ENCODE data around the gene GRK7.
"Not testable (repeated sequence)": the region's sequence is repeated elsewhere in the genome, so short reads cannot be mapped to it uniquely, and the experiment has no call there.

The GRK7 gene

DNA sequence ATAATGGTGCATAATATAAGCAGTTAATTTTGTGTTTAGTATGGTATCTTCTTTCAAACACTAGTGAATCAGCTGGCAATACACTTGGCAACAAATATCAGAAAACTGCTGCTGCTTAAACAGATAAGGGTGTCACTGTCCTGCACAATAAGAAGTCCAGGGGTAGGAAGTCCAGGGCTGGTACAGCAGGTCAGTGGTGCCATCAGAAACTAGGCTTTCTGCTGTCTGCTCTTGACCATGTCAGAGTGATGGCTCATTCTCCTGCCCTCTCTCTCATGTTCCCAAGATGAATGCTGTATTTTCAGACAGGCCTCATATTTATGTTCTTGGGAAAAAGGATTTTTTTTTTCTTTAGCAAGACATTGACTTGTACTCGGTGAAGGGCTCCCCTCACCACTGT is 9.2 kb upstream of the GRK7 start:
- no peak for DNase-seq

GRCh38 chr3:141762552-141762951 is 656 bp upstream of the GRK7 start:
- DNase-seq = not testable (repeated sequence)

DNA sequence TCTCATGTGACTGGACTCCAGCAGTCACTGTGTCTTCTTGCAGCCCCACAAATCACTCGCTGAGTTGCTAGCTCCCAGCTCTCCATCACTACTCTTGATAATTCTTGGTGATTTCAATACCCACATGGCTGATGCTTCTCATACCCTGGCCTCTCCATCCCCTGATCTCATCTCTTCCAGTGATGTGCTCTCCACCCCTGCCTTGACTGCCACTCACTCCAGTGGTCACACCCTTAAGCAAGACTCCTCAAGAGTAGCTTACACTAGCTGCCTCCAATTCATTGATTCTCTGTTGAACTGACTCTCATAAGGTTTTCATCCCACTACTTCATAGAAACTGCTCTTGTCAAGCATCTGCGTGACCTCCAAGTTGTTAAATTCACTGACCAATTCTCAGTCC is 837 bp downstream of the GRK7 start:
- DNase-seq = no peak

DNA sequence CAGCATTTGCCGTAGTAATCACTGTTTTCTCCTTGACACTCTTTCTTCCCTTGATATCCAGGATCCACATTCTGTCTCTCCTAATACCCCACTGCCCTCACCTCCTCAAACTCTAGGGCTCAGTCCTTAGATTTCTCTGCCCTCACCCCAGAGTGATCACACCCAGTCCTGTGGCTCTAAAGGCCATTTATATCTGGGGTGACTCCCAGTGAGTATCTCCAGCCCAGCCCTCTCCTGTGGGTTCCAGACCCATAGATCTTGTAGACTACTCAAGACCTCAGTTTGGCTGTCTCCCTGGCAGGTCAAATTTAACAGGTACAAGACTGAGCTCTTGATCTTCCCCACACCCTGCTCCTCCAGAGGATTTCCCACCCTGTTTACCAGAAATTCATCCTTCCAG is 1.3 kb downstream of the GRK7 start:
- DNase-seq = no peak

DNA sequence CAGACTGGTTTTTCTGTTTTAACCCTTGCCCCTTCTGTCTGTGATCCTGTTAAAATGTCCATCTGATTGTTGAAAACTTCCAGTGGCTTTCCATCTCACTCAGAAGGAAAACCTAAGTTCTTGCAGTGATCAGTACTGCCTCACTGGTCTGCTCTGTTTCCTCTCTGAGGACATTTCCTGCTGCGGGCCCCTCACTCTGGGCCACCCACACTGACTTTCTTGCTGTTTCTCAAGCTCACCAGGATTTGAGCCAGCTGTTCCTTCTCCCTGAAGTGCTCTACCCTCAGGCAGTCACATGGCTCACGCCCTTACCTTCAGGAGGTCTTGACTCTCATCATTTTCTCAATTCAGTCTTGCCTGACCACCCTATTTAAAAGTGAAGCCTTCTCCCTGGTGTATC is 1.8 kb downstream of the GRK7 start:
- DNase-seq = no peak

GRCh38 chr3:141767066-141767465 is 3.9 kb downstream of the GRK7 start:
- DNase-seq = no peak

- peak in 5 of 56 donors; percentile 6 to 35 (median 14) for DNase-seq
Observed at GRCh38 chr3:141769221-141769894, 6.2 kb downstream of the GRK7 start.

DNA sequence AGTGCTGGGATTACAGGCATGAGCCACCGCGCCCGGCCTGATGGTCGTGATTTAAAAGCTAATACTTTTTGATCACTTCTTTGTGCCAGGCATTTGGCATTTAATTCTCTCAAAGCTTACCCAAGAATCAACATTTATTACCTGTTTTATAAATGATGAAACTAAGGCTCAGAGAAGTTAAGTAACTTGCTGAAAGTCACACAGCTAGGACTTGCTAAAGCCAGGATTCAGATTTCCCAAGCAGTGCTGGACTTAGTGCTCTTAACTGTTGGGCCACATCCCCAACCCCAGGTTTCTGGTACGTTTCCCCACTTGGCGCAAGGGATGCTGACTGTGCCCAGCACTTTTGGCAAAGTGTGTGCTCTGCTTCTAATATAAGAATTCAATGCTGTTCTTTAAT is 10.5 kb downstream of the GRK7 start:
- no peak for DNase-seq

- no peak for DNase-seq
Observed at GRCh38 chr3:141776376-141776775, 13.2 kb downstream of the GRK7 start.

GRCh38 chr3:141776885-141777284 is 13.7 kb downstream of the GRK7 start:
- no peak for DNase-seq

DNA sequence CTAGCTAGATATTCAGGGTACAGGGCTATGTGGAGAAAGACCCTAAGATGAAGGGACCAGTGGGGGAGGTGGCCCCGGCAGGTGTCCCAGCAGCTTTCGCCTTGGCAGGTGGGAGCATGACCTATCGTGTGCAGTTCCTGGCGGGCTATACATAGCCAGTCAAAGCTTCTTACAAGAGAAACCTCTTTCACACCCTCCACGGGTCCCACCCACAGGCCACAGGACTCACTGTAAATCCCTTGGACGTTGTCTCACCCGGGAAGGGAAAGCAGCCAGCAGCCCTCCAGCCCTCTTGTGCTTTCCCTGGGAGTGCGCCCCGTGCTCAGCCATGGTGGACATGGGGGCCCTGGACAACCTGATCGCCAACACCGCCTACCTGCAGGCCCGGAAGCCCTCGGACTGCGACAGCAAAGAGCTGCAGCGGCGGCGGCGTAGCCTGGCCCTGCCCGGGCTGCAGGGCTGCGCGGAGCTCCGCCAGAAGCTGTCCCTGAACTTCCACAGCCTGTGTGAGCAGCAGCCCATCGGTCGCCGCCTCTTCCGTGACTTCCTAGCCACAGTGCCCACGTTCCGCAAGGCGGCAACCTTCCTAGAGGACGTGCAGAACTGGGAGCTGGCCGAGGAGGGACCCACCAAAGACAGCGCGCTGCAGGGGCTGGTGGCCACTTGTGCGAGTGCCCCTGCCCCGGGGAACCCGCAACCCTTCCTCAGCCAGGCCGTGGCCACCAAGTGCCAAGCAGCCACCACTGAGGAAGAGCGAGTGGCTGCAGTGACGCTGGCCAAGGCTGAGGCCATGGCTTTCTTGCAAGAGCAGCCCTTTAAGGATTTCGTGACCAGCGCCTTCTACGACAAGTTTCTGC is 15.0 kb downstream of the GRK7 start:
- DNase-seq = no peak

DNA sequence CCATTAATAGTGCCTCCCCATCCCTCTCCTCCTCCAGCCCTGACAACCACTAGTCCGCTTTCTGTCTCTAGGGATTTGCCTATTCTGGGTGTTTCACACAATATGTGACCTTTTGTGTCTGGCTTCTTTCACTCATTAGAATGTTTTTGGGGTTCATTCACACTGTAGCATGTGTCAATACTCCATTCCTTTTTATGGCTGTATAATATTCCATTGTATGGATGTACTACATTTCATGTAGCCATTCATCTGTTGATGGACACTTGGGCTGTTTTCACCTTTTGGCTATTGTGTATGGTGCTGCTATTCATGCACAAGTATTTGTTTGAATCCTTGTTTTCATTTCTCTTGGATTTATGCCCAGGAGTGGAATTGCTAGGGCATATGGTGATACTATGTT is 16.5 kb downstream of the GRK7 start:
- no peak for DNase-seq

- DNase-seq = no peak
Observed at GRCh38 chr3:141782386-141782932, 19.3 kb downstream of the GRK7 start.

- DNase-seq = no peak
Observed at GRCh38 chr3:141783632-141784031, 20.4 kb downstream of the GRK7 start.

GRCh38 chr3:141784096-141784495 is 20.9 kb downstream of the GRK7 start:
- no peak for DNase-seq

GRCh38 chr3:141784531-141784930 is 21.3 kb downstream of the GRK7 start:
- no peak for DNase-seq

DNA sequence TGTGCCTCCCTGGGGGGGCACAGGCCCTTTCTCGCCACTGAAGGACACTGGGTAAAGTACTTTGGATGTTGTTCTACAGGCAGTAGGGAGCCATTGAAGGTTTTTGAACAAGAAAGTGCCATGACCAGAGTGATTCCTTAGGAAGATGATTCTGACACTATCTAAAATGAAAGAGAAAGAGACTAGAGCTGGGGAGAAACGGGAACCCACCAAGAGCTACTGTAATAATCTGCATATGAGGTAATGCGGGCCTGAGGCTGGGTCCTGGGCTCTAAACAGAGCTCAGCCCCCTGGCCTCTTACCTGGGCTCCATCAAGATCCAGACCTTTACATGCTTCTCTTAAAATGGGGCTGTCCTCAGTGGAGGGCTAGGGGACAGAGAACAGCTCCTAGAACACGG is 24.9 kb downstream of the GRK7 start:
- no peak for DNase-seq

- DNase-seq = not testable (repeated sequence)
Observed at GRCh38 chr3:141788750-141789149, 25.5 kb downstream of the GRK7 start.

GRCh38 chr3:141789281-141789680 is 26.1 kb downstream of the GRK7 start:
- DNase-seq = no peak

DNA sequence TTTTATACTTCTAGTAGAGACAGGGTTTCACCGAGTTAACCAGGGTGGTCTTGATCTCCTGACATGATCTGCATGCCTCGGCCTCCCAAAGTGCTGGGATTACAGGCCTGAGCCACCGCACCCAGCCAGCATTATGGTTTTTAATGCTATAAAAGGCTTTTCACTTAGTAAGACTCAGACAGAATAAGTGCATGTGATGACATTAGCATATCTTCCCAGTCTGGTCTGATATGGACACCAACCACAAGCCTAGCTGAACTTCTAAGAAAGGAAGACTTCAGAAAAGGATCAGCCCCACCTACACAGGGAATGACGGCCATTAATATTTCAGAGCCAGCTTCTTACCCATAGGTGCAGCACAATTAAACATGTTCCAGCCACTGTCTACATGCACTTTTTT is 27.0 kb downstream of the GRK7 start:
- no peak for DNase-seq

- no peak for DNase-seq
Observed at GRCh38 chr3:141792495-141792894, 29.3 kb downstream of the GRK7 start.

GRCh38 chr3:141793476-141794260 is 30.5 kb downstream of the GRK7 start:
- no peak for DNase-seq

Data from nucleus accumbens (tissue), 56 donors.